Gastroesophageal sphincter (tissue), 3 donors: ENCODE measurements around the gene NALF2.

Source experiments
- CTCF ChIP-seq, 4 experiments: fragments of 200-600 bp in 2 of 4; fragments of 450-650 bp in 2 of 4; sonication (generic) in 1 of 4; IDR thresholded peaks; one replicate each; pipeline ENCODE4 v1.5.1; 2017 to 2019; ENCODE audit warnings: antibody characterized with exemption in 4 of 4, mild to moderate bottlenecking in 2 of 4, moderate library complexity in 2 of 4
- POLR2A ChIP-seq, 2 donors: fragments of 450-650 bp; IDR thresholded peaks; one replicate each; pipeline ENCODE4 v1.6.1; 2017; ENCODE audit warnings: antibody characterized with exemption in 2 of 2, mild to moderate bottlenecking in 2 of 2, moderate library complexity in 1 of 2
- POLR2AphosphoS5 ChIP-seq: sonication (generic); formaldehyde crosslinking; IDR thresholded peaks from one replicate; pipeline ENCODE4 v1.6.1; 2017; ENCODE audit warnings: antibody characterized with exemption

- TF ChIP-seq CTCF (IDR thresholded peaks at IDR 0.05), result peak in 3 of 4 experiments; percentile 34 to 56 (median 42)
- no peak for TF ChIP-seq POLR2A (IDR thresholded peaks at IDR 0.05)
- TF ChIP-seq POLR2AphosphoS5, result no peak
These were observed 10.9 kb upstream of the NALF2 start for GRCh38 chrX:69493193-69493592.
